IMR-90 (cell line): ENCODE measurements around the gene TDRD7. TPM values are rescaled to one million over a fixed set of nuclear protein-coding genes. Genes with fewer than 3 reads are reported as not detected.

ENCODE experiments used
- ATAC-seq: fragments of 200-7000 bp; cut with Tn5 transposase; 2 replicates; pipeline ENCODE4 v1.9.1; 2020; ENCODE audit warnings: low read depth, mild to moderate bottlenecking, moderate library complexity
- BruUV-seq: library from RNA; stranded (reverse); fragments of 400-500 nt; replicated peaks from 2 replicates; lab custom pipeline; 2021; lab: Mats Ljungman, UMichigan
- CTCF ChIA-PET: fragments of 300-600 bp; formaldehyde crosslinking; extraction: SDS; loops from one replicate; lab custom pipeline; 2021; ENCODE audit warnings: antibody characterized with exemption; lab: Yijun Ruan, JAX
- POLR2A ChIA-PET: fragments of 300-600 bp; sonication (Branson Sonifier 250); formaldehyde crosslinking; loops from one replicate; lab custom pipeline; 2022; ENCODE audit warnings: antibody characterized with exemption; ENCODE audit not compliant: unreplicated experiment; lab: Charles Lee
- DNase-seq: peaks from one replicate; pipeline ENCODE4 v3.0.0; 2013
- H2AFZ ChIP-seq: replicated peaks from 2 replicates; pipeline ENCODE3; 2013; ENCODE audit warnings: low read length, mild to moderate bottlenecking; ENCODE audit not compliant: poor library complexity
- H2AK5ac ChIP-seq: 2 replicates; pipeline ENCODE4 v1.6.1; 2013; ENCODE audit warnings: low read depth, low read length, inconsistent platforms
- H2AK9ac ChIP-seq: replicated peaks from 2 replicates; pipeline ENCODE3; 2013; ENCODE audit warnings: mild to moderate bottlenecking, low read depth, low read length, moderate library complexity; ENCODE audit not compliant: poor library complexity
- H2BK120ac ChIP-seq: 2 replicates; pipeline ENCODE4 v1.6.1; 2013; ENCODE audit warnings: low read depth, low read length, inconsistent platforms
- H2BK15ac ChIP-seq: 3 replicates; pipeline ENCODE4 v1.6.1; 2013; ENCODE audit warnings: low read depth, low read length, inconsistent platforms
- H2BK20ac ChIP-seq: 2 replicates; pipeline ENCODE4 v1.6.1; 2013; ENCODE audit warnings: low read depth, mild to moderate bottlenecking, inconsistent platforms, low read length, moderate library complexity
- H2BK5ac ChIP-seq: 2 replicates; pipeline ENCODE4 v1.6.1; 2013; ENCODE audit warnings: mild to moderate bottlenecking, low read depth, low read length, inconsistent platforms; ENCODE audit not compliant: poor library complexity, severe bottlenecking
- H3K14ac ChIP-seq: replicated peaks from 2 replicates; pipeline ENCODE4 v1.6.1; 2013; ENCODE audit warnings: low read depth, low read length, inconsistent platforms
- H3K18ac ChIP-seq: 2 replicates; pipeline ENCODE4 v1.6.1; 2013; ENCODE audit warnings: low read depth, low read length, control low read depth
- H3K23ac ChIP-seq: 2 replicates; pipeline ENCODE4 v1.6.1; 2013; ENCODE audit warnings: low read depth, low read length, inconsistent platforms
- H3K27ac ChIP-seq: 2 replicates; pipeline ENCODE4 v1.5.1; 2013; ENCODE audit warnings: mild to moderate bottlenecking, control low read depth, low read length; ENCODE audit not compliant: insufficient read depth
- H3K27me3 ChIP-seq: 2 replicates; pipeline ENCODE4 v1.6.1; 2013; ENCODE audit warnings: low read length; ENCODE audit not compliant: control insufficient read depth, insufficient read depth
- H3K36me3 ChIP-seq: 2 replicates; pipeline ENCODE4 v1.6.1; 2013; ENCODE audit warnings: low read length, mixed read lengths; ENCODE audit not compliant: control insufficient read depth, insufficient read depth
- H3K4ac ChIP-seq: 2 replicates; pipeline ENCODE4 v1.6.1; 2013; ENCODE audit warnings: low read depth, low read length, inconsistent platforms
- H3K4me1 ChIP-seq: 2 replicates; pipeline ENCODE4 v1.6.1; 2013; ENCODE audit warnings: low read length, mixed read lengths; ENCODE audit not compliant: control insufficient read depth, insufficient read depth
- H3K4me2 ChIP-seq: 2 replicates; pipeline ENCODE4 v1.6.1; 2013; ENCODE audit warnings: low read depth, mild to moderate bottlenecking, control low read depth, low read length, moderate library complexity
- H3K4me3 ChIP-seq: 2 replicates; pipeline ENCODE4 v1.5.1; 2013; ENCODE audit warnings: low read depth, mild to moderate bottlenecking, control low read depth, low read length, moderate library complexity; ENCODE audit not compliant: insufficient read depth
- H3K56ac ChIP-seq: 2 replicates; pipeline ENCODE4 v1.6.1; 2013; ENCODE audit warnings: low read length, inconsistent platforms; ENCODE audit not compliant: insufficient read depth; ENCODE audit errors: extremely low read depth
- H3K79me1 ChIP-seq, 2 experiments: 2 replicates each; pipeline ENCODE4 v1.6.1; 2013; ENCODE audit warnings: low read length in 2 of 2, inconsistent platforms in 1 of 2, low read depth in 1 of 2
- H3K9ac ChIP-seq: 2 replicates; pipeline ENCODE4 v1.6.1; 2013; ENCODE audit warnings: low read depth, low read length, control low read depth
- H3K9me1 ChIP-seq: 2 replicates; pipeline ENCODE4 v1.6.1; 2013; ENCODE audit warnings: low read length, inconsistent platforms; ENCODE audit not compliant: insufficient read depth
- H3K9me3 ChIP-seq: 2 replicates; pipeline ENCODE4 v1.6.1; 2013; ENCODE audit warnings: low read length; ENCODE audit not compliant: control insufficient read depth, insufficient read depth
- H4K20me1 ChIP-seq: 2 replicates; pipeline ENCODE4 v1.6.1; 2013; ENCODE audit warnings: low read length, inconsistent platforms; ENCODE audit not compliant: insufficient read depth
- H4K5ac ChIP-seq: 2 replicates; pipeline ENCODE4 v1.6.1; 2013; ENCODE audit warnings: mild to moderate bottlenecking, low read depth, low read length, control low read depth
- H4K8ac ChIP-seq, 2 experiments: 2 replicates each; pipeline ENCODE4 v1.6.1; 2013; ENCODE audit warnings: low read depth in 2 of 2, low read length in 2 of 2, control low read depth in 1 of 2, inconsistent platforms in 1 of 2
- H4K91ac ChIP-seq: 2 replicates; pipeline ENCODE4 v1.6.1; 2013; ENCODE audit warnings: low read depth, low read length, inconsistent platforms; ENCODE audit not compliant: insufficient read depth
- CHD1 ChIP-seq: IDR thresholded peaks from 2 replicates; pipeline ENCODE4 v1.6.1; 2012; ENCODE audit warnings: low read depth, low read length, improper control_type of control experiment
- MAFK ChIP-seq: IDR thresholded peaks from 2 replicates; pipeline ENCODE4 v1.6.1; 2012; ENCODE audit warnings: low read depth, low read length, improper control_type of control experiment
- MAZ ChIP-seq: IDR thresholded peaks from 2 replicates; pipeline ENCODE4 v1.6.1; 2012; ENCODE audit warnings: low read depth, mild to moderate bottlenecking, low read length, improper control_type of control experiment, moderate library complexity, borderline replicate concordance
- MXI1 ChIP-seq: IDR thresholded peaks from 2 replicates; pipeline ENCODE4 v1.6.1; 2012; ENCODE audit warnings: low read depth, mild to moderate bottlenecking, low read length, moderate library complexity, borderline replicate concordance
- NFE2L2 ChIP-seq: fragments of 150-350 bp; IDR thresholded peaks from 2 replicates; pipeline ENCODE4 v1.6.1; 2016; ENCODE audit warnings: low read depth, mild to moderate bottlenecking, low read length
- POLR2A ChIP-seq: IDR thresholded peaks from 2 replicates; pipeline ENCODE4 v1.6.1; 2012; ENCODE audit warnings: mild to moderate bottlenecking, low read depth, low read length
- RAD21 ChIP-seq: IDR thresholded peaks from 2 replicates; pipeline ENCODE4 v1.6.1; 2012; ENCODE audit warnings: low read length, improper control_type of control experiment
- RFX5 ChIP-seq: IDR thresholded peaks from 2 replicates; pipeline ENCODE4 v1.8.0; 2012; ENCODE audit warnings: low read depth, mild to moderate bottlenecking, low read length, moderate library complexity
- SMC3 ChIP-seq: fragments of 150-350 bp; IDR thresholded peaks from 2 replicates; pipeline ENCODE4 v1.6.1; 2016; ENCODE audit warnings: low read depth, mild to moderate bottlenecking, antibody characterized with exemption, low read length, moderate library complexity
- WGBS, 2 experiments: methylation state at CpG; one replicate each; pipeline versions ENCODE4 v1.1.5 to v1.1.7; 2013; ENCODE audit warnings: missing lambda C conversion rate in 2 of 2; ENCODE audit not compliant: insufficient read length in 1 of 2; ENCODE audit errors: extremely low coverage in 2 of 2; 5-methylcytosine and 5-hydroxymethylcytosine counted together
- dilution Hi-C: fragments of 300-500 bp; cut with HindIII; formaldehyde crosslinking; loops from one replicate; pipeline ENCODE4 v1.14.3; 2018; ENCODE audit warnings: low sequenced_read_pairs; ENCODE audit not compliant: unreplicated experiment
- in situ Hi-C: fragments of 300-500 bp; cut with MboI; formaldehyde crosslinking; loops from 3 replicates; pipeline ENCODE4 v1.14.3; 2019; ENCODE audit warnings: low sequenced_read_pairs, inconsistent platforms, mixed read lengths
- intact Hi-C: fragments of 100-400 bp; cut with micrococcal nuclease; formaldehyde crosslinking; loops from 2 replicates; pipeline ENCODE4 v1.10.0; 2022
- polyA plus RNA-seq, 3 experiments: library from polyadenylated mRNA; depleted of rRNA; stranded (reverse); fragments of >200 nt; gene quantifications; 2 replicates each; pipeline ENCODE4 v1.2.3, GENCODE V29; 2012; ENCODE audit warnings: low replicate concordance in 1 of 3
- total RNA-seq: library from RNA; depleted of rRNA; stranded (reverse); fragments of >200 nt; gene quantifications from 2 replicates; pipeline ENCODE4 v1.2.3, GENCODE V29; 2012
- TF ChIP-seq, protein P1 (sequence below): fragments of 150-350 bp; IDR thresholded peaks from 2 replicates; pipeline ENCODE4 v1.6.1; 2016; ENCODE audit warnings: low read depth, mild to moderate bottlenecking, low read length, moderate library complexity, borderline replicate concordance
- TF ChIP-seq, protein P2 (sequence below): conservative IDR thresholded peaks from 2 replicates; pipeline ENCODE4 v1.5.1; 2012; ENCODE audit warnings: mild to moderate bottlenecking, low read depth, low read length, improper control_type of control experiment
- TF ChIP-seq, protein P3 (sequence below): fragments of 150-350 bp; IDR thresholded peaks from 2 replicates; pipeline ENCODE4 v1.6.1; 2017; ENCODE audit warnings: mild to moderate bottlenecking, antibody characterized with exemption, low read length, low read depth

TDRD7 gene
- total and polyA plus RNA-seq, 2 of the 4 experiments (the other 2 are of a cell fraction), result 4.4 to 9.7 TPM

DNA sequence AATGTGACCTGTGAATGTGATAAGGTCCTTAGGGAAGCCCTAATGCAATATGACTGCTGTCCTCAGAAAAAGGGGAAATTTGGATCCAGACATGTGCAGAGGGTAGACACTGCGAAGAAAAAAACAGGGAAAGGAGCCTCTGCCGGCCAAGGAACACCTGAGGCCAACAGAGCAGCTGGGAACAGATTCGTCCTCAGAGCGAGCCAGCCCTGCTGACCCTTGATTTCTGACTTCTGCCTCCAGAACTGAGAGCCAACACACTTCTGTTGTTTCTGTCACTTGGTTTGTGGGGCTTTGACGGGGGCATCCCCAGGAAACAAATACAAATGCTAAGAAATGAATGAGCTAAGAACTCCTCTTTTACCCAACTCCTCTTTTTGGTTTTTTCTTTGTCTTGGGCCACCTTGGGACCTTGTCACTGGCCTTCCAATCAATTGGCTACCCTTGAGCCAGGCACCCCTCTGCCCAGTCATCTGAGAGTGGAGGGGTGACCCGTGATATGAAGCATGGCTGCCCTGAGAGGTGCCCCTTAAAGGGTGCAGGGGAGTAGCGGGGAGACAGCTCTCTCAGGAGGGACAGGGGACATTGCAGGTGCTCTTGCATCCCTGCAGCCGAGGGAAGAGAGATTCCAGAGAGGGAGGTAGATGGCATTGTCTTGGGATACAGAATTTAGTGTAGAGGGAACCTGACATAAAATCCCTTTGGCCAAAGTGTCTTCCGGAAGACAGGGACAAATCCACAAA is 106.4 kb downstream of the TDRD7 start:
- in situ Hi-C loops (no loop called here), dilution Hi-C loops (no loop called here), intact Hi-C loops (no loop called here)
- ATAC-seq, result no peak; the same call in 1 of the 2 replicates
- H2AK9ac ChIP-seq, result peak overlapping the region; percentile 68
- no peaks in the 10 kb centered on the region for H3K36me3 ChIP-seq
- H2AK5ac ChIP-seq, result peak overlapping the region; percentile 36
- peaks cover 10% of the 10 kb centered on the region; the same call in 1 of the 2 replicates for H3K4me1 ChIP-seq
- H3K4me2 ChIP-seq, result peak overlapping the region; percentile 57
- H3K9ac ChIP-seq, result no peak overlapping the region
- peaks cover 6% of the 10 kb centered on the region for H3K27me3 ChIP-seq
- no peak overlapping the region; a peak in 1 of 4 replicates for H4K8ac ChIP-seq
- DNase-seq, result no peak
- 93% methylated on average over 3 of the region's 9 CpGs; no CpG with 5 or more reads in 1 of the 2 experiments for WGBS, 2 experiments
- H2BK20ac ChIP-seq, result peak overlapping the region; percentile 55
- H4K20me1 ChIP-seq, result 0 out of 2 replicates have a peak, but pooled peaks cover 6% of the 10 kb centered on the region
- peak overlapping the region; percentile 59; the same call in 1 of the 2 replicates for H3K14ac ChIP-seq
- no peak overlapping the region for H4K5ac ChIP-seq
- peak overlapping the region; percentile 17; the same call in 1 of the 2 replicates for H3K23ac ChIP-seq
- H3K4ac ChIP-seq, result peak overlapping the region; percentile 54
- peak overlapping the region; percentile 4; the same call in 1 of the 2 replicates for H3K18ac ChIP-seq
- peak overlapping the region; percentile 22; the same call in 1 of the 3 replicates for H2BK15ac ChIP-seq
- peak overlapping the region; percentile 35 for H2BK5ac ChIP-seq
- peak overlapping the region; percentile 34 for H2AFZ ChIP-seq
- no TSS peak for BruUV-seq
- no peak overlapping the region for H3K56ac ChIP-seq
- no peak for TF ChIP-seq SMC3
- no peak for TF ChIP-seq RAD21
- TF ChIP-seq MAFK, result no peak
- no peak for TF ChIP-seq MAZ
- no peak for TF ChIP-seq POLR2A
- no peak for TF ChIP-seq CHD1
- no peak for TF ChIP-seq NFE2L2
- TF ChIP-seq MXI1, result no peak
- TF ChIP-seq, protein P1, sequence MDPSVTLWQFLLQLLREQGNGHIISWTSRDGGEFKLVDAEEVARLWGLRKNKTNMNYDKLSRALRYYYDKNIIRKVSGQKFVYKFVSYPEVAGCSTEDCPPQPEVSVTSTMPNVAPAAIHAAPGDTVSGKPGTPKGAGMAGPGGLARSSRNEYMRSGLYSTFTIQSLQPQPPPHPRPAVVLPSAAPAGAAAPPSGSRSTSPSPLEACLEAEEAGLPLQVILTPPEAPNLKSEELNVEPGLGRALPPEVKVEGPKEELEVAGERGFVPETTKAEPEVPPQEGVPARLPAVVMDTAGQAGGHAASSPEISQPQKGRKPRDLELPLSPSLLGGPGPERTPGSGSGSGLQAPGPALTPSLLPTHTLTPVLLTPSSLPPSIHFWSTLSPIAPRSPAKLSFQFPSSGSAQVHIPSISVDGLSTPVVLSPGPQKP, result no peak
- TF ChIP-seq RFX5, result no peak
- TF ChIP-seq, protein P2, sequence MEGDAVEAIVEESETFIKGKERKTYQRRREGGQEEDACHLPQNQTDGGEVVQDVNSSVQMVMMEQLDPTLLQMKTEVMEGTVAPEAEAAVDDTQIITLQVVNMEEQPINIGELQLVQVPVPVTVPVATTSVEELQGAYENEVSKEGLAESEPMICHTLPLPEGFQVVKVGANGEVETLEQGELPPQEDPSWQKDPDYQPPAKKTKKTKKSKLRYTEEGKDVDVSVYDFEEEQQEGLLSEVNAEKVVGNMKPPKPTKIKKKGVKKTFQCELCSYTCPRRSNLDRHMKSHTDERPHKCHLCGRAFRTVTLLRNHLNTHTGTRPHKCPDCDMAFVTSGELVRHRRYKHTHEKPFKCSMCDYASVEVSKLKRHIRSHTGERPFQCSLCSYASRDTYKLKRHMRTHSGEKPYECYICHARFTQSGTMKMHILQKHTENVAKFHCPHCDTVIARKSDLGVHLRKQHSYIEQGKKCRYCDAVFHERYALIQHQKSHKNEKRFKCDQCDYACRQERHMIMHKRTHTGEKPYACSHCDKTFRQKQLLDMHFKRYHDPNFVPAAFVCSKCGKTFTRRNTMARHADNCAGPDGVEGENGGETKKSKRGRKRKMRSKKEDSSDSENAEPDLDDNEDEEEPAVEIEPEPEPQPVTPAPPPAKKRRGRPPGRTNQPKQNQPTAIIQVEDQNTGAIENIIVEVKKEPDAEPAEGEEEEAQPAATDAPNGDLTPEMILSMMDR, result no peak
- TF ChIP-seq, protein P3, sequence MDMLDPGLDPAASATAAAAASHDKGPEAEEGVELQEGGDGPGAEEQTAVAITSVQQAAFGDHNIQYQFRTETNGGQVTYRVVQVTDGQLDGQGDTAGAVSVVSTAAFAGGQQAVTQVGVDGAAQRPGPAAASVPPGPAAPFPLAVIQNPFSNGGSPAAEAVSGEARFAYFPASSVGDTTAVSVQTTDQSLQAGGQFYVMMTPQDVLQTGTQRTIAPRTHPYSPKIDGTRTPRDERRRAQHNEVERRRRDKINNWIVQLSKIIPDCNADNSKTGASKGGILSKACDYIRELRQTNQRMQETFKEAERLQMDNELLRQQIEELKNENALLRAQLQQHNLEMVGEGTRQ, result no peak
- H3K79me1 ChIP-seq, result no peaks in the 10 kb centered on the region
- no peaks in the 10 kb centered on the region for H3K9me3 ChIP-seq
- ChIA-PET POLR2A (no interaction called here), CTCF (interaction anchor here (1.1 to 1.8 kb wide), 2 partner anchors 15 to 80 kb away, joined by 3 to 4 read pairs; no protein-coding TSS in a partner anchor)
- 0 out of 2 replicates have a peak overlapping the region, but pooled peaks have one; percentile 24 for H4K91ac ChIP-seq
- H3K9me1 ChIP-seq, result peaks cover 16% of the 10 kb centered on the region
- H2BK120ac ChIP-seq, result peak overlapping the region; percentile 69; the same call in 1 of the 2 replicates
- no peak overlapping the region for H3K4me3 ChIP-seq
- no peak overlapping the region for H3K27ac ChIP-seq
